ENCODE results near the gene HCFC1. TPM values are rescaled to one million over a fixed set of nuclear protein-coding genes. Genes with fewer than 3 reads are reported as not detected.

The HCFC1 gene
- total RNA-seq, 1 experiment from 2014 or later: 137 TPM

- ChIA-PET CTCF (no interaction called here), POLR2A (ENCODE audit: low non-redundant PET) (no interaction called here)
- BruUV-seq (replicated peaks): no TSS peak
- no peak for DNase-seq (ENCODE audit: low spot score)
- peaks cover 33% of the 10 kb centered on the region for H3K36me3 ChIP-seq (ENCODE audit: insufficient read depth, low read length, poor library complexity, severe bottlenecking)
- intact Hi-C loops (cut with micrococcal nuclease; ENCODE audit: unreplicated experiment): no loop called here
- H3K27ac ChIP-seq (ENCODE audit: low read depth, low read length, poor library complexity, severe bottlenecking): no peak overlapping the region
- peaks cover 19% of the 10 kb centered on the region for H3K4me1 ChIP-seq (ENCODE audit: insufficient read depth, low read length, poor library complexity, severe bottlenecking)
- H3K27me3 ChIP-seq (replicated peaks; ENCODE audit: insufficient read depth, low read depth, low read length, poor library complexity): no peaks in the 10 kb centered on the region
- no peak overlapping the region for H3K4me3 ChIP-seq (ENCODE audit: low read depth, low read length, poor library complexity, severe bottlenecking)
- no peaks in the 10 kb centered on the region for H3K9me3 ChIP-seq (ENCODE audit: low read depth, low read length, poor library complexity, severe bottlenecking)
- TF ChIP-seq EZH2 (IDR thresholded peaks at IDR 0.05; ENCODE audit: borderline replicate concordance, low read depth, low read length, poor library complexity, severe bottlenecking) (no peak), CTCF (conservative IDR thresholded peaks at IDR 0.05; ENCODE audit: low read depth, low read length) (no peak)
These were observed 6.2 kb downstream of the HCFC1 start for GRCh38 chrX:153965406-153965805.

- no TSS peak for BruUV-seq (replicated peaks)
- Histone ChIP-seq H3K27ac (ENCODE audit: low read depth, low read length, poor library complexity, severe bottlenecking) (no peak overlapping the region), H3K27me3 (replicated peaks; ENCODE audit: insufficient read depth, low read depth, low read length, poor library complexity) (no peaks in the 10 kb centered on the region), H3K9me3 (ENCODE audit: low read depth, low read length, poor library complexity, severe bottlenecking) (no peaks in the 10 kb centered on the region), H3K36me3 (ENCODE audit: insufficient read depth, low read length, poor library complexity, severe bottlenecking) (peaks cover 46% of the 10 kb centered on the region), H3K4me3 (ENCODE audit: low read depth, low read length, poor library complexity, severe bottlenecking) (no peak overlapping the region), H3K4me1 (ENCODE audit: insufficient read depth, low read length, poor library complexity, severe bottlenecking) (peaks cover 19% of the 10 kb centered on the region)
- intact Hi-C loops (cut with micrococcal nuclease; ENCODE audit: unreplicated experiment): no loop called here
- ChIA-PET CTCF (interaction anchor here (0.6 kb wide), 1 partner anchor 19 kb away, joined by 7 read pairs; no protein-coding TSS in a partner anchor), POLR2A (ENCODE audit: low non-redundant PET) (no interaction called here)
- no peak for DNase-seq (ENCODE audit: low spot score)
- TF ChIP-seq EZH2 (IDR thresholded peaks at IDR 0.05; ENCODE audit: borderline replicate concordance, low read depth, low read length, poor library complexity, severe bottlenecking): no peak
- TF ChIP-seq CTCF (conservative IDR thresholded peaks at IDR 0.05; ENCODE audit: low read depth, low read length): no peak
These were observed 7.5 kb downstream of the HCFC1 start for GRCh38 chrX:153964105-153964504.

GRCh38 chrX:153963546-153963945 is 8.1 kb downstream of the HCFC1 start:
- no peaks in the 10 kb centered on the region for H3K27me3 ChIP-seq (replicated peaks; ENCODE audit: insufficient read depth, low read depth, low read length, poor library complexity)
- no peak overlapping the region for H3K27ac ChIP-seq (ENCODE audit: low read depth, low read length, poor library complexity, severe bottlenecking)
- H3K36me3 ChIP-seq (ENCODE audit: insufficient read depth, low read length, poor library complexity, severe bottlenecking): peaks cover 52% of the 10 kb centered on the region
- peaks cover 19% of the 10 kb centered on the region for H3K4me1 ChIP-seq (ENCODE audit: insufficient read depth, low read length, poor library complexity, severe bottlenecking)
- H3K9me3 ChIP-seq (ENCODE audit: low read depth, low read length, poor library complexity, severe bottlenecking): no peaks in the 10 kb centered on the region
- POLR2A ChIA-PET (ENCODE audit: low non-redundant PET): interaction anchor here (0.6 kb wide), 1 partner anchor 10 kb away, joined by 3 read pairs; no protein-coding TSS in a partner anchor
- BruUV-seq (replicated peaks): no TSS peak
- TF ChIP-seq EZH2 (IDR thresholded peaks at IDR 0.05; ENCODE audit: borderline replicate concordance, low read depth, low read length, poor library complexity, severe bottlenecking): no peak
- CTCF ChIA-PET: no interaction called here
- DNase-seq (ENCODE audit: low spot score): no peak
- intact Hi-C loops (cut with micrococcal nuclease; ENCODE audit: unreplicated experiment): no loop called here
- no peak overlapping the region for H3K4me3 ChIP-seq (ENCODE audit: low read depth, low read length, poor library complexity, severe bottlenecking)

GRCh38 chrX:153961292-153961691 is 10.3 kb downstream of the HCFC1 start:
- intact Hi-C loops (cut with micrococcal nuclease; ENCODE audit: unreplicated experiment): no loop called here
- POLR2A ChIA-PET (ENCODE audit: low non-redundant PET): no interaction called here
- Histone ChIP-seq H3K27ac (ENCODE audit: low read depth, low read length, poor library complexity, severe bottlenecking) (no peak overlapping the region), H3K4me1 (ENCODE audit: insufficient read depth, low read length, poor library complexity, severe bottlenecking) (peaks cover under 1% of the 10 kb centered on the region), H3K9me3 (ENCODE audit: low read depth, low read length, poor library complexity, severe bottlenecking) (no peaks in the 10 kb centered on the region), H3K27me3 (replicated peaks; ENCODE audit: insufficient read depth, low read depth, low read length, poor library complexity) (no peaks in the 10 kb centered on the region), H3K4me3 (ENCODE audit: low read depth, low read length, poor library complexity, severe bottlenecking) (no peak overlapping the region), H3K36me3 (ENCODE audit: insufficient read depth, low read length, poor library complexity, severe bottlenecking) (peaks cover 74% of the 10 kb centered on the region)
- CTCF ChIA-PET: no interaction called here
- BruUV-seq (replicated peaks): no TSS peak
- TF ChIP-seq CTCF (conservative IDR thresholded peaks at IDR 0.05; ENCODE audit: low read depth, low read length): no peak
- no peak for TF ChIP-seq EZH2 (IDR thresholded peaks at IDR 0.05; ENCODE audit: borderline replicate concordance, low read depth, low read length, poor library complexity, severe bottlenecking)
- no peak for DNase-seq (ENCODE audit: low spot score)
